Sigmoid colon (tissue), 4 donors: ENCODE data around the gene TRAPPC12.

Source experiments
- EP300 ChIP-seq, 4 donors: sonication (generic); formaldehyde crosslinking; IDR thresholded peaks; one replicate each; pipeline ENCODE4 v1.6.1; 2017; ENCODE audit warnings: antibody characterized with exemption in 4 of 4
- POLR2A ChIP-seq, 2 donors: fragments of 450-650 bp; IDR thresholded peaks; one replicate each; pipeline ENCODE4 v1.6.1; 2016; ENCODE audit warnings: antibody characterized with exemption in 2 of 2, mild to moderate bottlenecking in 2 of 2, moderate library complexity in 2 of 2
- POLR2AphosphoS5 ChIP-seq, 4 donors: sonication (generic); formaldehyde crosslinking; IDR thresholded peaks; one replicate each; pipeline ENCODE4 v1.6.1; 2017; ENCODE audit warnings: antibody characterized with exemption in 4 of 4
- TF ChIP-seq, protein P1 (sequence below), 4 experiments: fragments of 450-650 bp in 3 of 4; fragments of 200-600 bp in 1 of 4; IDR thresholded peaks; one replicate each; pipeline ENCODE4 v1.5.1; 2016 to 2019; ENCODE audit warnings: antibody characterized with exemption in 4 of 4, mild to moderate bottlenecking in 3 of 4, moderate library complexity in 2 of 4

DNA sequence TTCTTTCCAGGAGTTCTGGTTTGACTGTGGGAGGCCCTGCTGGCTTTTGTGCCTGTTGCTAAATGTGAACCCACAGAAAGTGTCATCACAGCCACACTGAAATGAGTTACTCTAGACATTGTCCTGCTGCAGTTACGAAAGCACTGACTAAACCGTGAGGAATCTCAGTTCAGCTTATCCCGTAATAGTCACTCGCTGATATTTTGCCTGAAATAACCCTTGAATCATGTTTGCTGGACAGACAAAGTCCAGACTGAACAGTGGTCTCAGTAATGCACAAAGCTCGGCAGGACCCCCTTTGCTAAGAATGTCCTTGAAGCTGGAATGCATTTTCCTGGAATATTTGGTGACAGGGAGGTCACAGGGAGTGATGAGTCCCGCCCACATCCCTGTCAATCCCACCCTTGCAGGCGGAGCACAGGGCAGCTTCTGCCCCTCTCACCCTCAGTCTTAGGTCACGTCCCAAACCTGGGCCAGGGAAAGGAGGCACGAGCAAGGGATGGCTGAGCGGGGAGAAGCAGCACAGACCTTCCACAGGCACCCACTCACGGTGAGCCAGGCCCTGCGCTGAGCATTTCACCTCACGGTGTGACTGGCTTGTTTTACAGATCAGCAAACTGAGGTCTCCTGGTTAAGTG is 86.5 kb downstream of the TRAPPC12 start:
- no peak for TF ChIP-seq POLR2A (IDR thresholded peaks at IDR 0.05)
- TF ChIP-seq, protein P1, sequence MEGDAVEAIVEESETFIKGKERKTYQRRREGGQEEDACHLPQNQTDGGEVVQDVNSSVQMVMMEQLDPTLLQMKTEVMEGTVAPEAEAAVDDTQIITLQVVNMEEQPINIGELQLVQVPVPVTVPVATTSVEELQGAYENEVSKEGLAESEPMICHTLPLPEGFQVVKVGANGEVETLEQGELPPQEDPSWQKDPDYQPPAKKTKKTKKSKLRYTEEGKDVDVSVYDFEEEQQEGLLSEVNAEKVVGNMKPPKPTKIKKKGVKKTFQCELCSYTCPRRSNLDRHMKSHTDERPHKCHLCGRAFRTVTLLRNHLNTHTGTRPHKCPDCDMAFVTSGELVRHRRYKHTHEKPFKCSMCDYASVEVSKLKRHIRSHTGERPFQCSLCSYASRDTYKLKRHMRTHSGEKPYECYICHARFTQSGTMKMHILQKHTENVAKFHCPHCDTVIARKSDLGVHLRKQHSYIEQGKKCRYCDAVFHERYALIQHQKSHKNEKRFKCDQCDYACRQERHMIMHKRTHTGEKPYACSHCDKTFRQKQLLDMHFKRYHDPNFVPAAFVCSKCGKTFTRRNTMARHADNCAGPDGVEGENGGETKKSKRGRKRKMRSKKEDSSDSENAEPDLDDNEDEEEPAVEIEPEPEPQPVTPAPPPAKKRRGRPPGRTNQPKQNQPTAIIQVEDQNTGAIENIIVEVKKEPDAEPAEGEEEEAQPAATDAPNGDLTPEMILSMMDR (IDR thresholded peaks at IDR 0.05) = no peak
- peak in 3 of 4 donors; percentile 36 to 52 (median 43) for TF ChIP-seq POLR2AphosphoS5 (IDR thresholded peaks at IDR 0.05)
- TF ChIP-seq EP300 (IDR thresholded peaks at IDR 0.05) = peak in 2 of 4 donors; percentile 46 to 48
